NCI-H82 treated with DMSO at 0.1 percent for 48 hours (cell line): ENCODE measurements around the gene KCNMA1.

Experiments used
- DNase-seq: peaks from one replicate; lab custom pipeline; 2025; ENCODE audit not compliant: unreplicated experiment; lab: John Stamatoyannopoulos, UW

KCNMA1 gene

GRCh38 chr10:77012812-77013500, 624.7 kb downstream of the KCNMA1 start:
- DNase-seq: no peak

- no peak for DNase-seq
Observed at GRCh38 chr10:77011874-77012811, 625.5 kb downstream of the KCNMA1 start.

DNA sequence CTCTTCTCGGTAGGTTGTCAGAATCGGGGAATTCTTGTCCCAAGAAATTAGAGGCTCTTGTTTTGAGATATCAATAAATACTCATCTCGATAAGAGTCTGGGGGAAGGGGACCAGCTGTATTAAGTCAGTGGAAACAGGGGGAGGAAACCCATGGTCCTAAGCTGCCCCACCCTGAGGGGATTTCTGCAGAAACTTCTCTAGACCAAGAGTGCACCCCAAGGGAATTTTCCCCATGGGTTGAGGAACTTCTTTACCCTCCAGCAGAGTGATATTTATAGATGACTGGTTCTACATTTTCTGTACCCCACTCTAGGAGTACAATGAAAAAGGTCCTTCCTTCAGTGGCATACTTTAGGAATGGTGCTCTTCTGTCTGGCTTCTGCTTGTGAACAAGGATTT, 627.2 kb downstream of the KCNMA1 start:
- DNase-seq: no peak

DNA sequence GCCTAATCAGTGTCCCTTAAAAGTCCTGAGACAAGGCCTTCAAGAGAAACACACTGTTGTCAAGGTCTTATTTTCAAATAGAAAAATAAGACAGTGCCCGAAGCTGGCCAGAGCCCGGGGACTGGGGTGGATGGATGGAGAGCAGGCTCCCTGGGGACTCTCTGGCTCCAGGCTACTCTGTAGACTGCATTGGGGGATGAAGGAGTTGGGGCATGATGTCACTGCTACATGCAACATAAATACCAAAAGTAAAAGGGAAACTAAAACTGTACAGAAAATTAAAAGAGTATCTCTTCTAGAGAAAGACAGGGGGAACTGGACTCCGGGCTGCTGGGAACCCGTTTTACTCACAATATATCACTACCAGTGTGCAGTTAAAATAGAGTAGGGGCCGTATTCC, 629.8 kb downstream of the KCNMA1 start:
- no peak for DNase-seq

- no peak for DNase-seq
Observed at GRCh38 chr10:77006836-77007511, 630.6 kb downstream of the KCNMA1 start.

GRCh38 chr10:77005871-77006270, 631.7 kb downstream of the KCNMA1 start:
- no peak for DNase-seq

GRCh38 chr10:77004917-77005564, 632.6 kb downstream of the KCNMA1 start:
- peak; percentile 19 for DNase-seq

GRCh38 chr10:77002872-77003271, 634.7 kb downstream of the KCNMA1 start:
- no peak for DNase-seq

- no peak for DNase-seq
Observed at GRCh38 chr10:77001206-77001605, 636.4 kb downstream of the KCNMA1 start.

GRCh38 chr10:76998451-76998850, 639.2 kb downstream of the KCNMA1 start:
- DNase-seq: no peak

DNA sequence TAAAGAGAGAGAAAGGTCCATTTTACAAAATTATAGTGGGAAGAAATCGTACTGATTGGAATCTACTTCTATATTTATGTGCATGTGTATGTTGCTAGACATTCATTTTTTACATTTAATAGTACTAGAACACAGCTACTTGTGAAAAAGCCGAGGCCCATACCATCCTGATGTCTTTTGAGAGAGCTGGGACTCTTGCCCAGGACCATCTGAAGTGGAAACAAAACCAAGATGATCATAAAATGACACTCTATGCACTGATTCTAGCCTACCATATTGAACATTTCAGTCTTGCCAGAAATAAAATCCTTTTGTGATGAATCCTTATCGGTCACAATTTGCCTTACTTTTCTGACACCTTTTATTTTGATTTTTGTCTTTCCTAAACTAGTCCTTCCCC, 640.0 kb downstream of the KCNMA1 start:
- no peak for DNase-seq

DNA sequence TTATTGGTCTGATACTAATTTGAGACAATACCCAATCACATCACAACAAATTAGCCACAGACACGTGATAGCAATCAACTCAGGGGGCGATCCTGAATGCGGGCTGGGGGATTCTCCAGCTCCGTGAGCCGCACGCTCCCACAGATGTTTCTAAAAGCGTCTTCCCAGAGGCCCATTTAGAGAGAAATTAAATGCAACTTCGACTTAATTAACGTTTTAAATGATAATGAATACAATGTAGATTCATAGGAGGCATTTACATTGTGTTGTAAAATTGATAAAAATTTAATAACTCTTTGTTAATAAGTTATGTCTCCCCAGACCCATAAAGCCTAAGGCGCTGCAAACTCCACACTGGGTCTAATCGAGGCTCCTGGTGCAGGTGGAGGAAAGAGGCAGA, 642.6 kb downstream of the KCNMA1 start:
- no peak for DNase-seq

DNA sequence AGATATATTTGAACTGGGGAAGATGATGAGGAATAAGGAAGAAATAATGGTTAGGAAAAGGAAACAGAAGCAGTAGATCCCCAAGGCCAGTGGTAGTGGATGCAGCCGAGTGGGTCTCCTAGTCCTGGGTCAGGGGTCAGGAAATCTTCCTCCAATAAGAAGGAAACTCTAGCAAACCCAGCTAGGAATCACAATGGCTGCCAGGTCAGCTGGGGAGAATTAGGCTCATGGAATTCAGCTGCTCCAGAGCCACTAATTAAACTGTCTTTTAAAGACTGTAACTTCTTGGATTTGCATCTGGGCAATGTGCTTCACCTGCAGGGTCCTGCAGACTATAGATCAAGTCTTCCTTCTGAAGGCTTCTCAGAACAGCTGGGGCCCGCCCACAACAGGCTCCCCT, 644.4 kb downstream of the KCNMA1 start:
- no peak for DNase-seq

DNA sequence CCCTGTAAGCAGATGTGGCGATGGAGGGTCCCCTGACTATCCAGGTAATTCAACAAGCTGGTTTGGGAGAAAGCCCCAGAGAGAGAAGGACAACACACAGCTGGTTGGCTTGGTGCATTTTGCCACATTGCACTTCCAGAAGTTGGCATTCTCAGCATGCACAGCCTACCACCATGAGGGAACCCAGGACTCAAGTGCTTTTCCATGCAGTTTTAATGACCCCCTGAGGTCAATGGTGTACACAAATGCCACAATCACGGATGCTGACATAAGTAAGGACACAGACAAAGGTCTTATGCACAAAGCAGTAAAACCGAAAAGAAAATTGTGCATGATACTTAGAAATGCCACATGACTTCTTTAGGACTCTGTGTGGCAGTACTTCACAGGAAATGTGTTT, 645.1 kb downstream of the KCNMA1 start:
- no peak for DNase-seq

DNA sequence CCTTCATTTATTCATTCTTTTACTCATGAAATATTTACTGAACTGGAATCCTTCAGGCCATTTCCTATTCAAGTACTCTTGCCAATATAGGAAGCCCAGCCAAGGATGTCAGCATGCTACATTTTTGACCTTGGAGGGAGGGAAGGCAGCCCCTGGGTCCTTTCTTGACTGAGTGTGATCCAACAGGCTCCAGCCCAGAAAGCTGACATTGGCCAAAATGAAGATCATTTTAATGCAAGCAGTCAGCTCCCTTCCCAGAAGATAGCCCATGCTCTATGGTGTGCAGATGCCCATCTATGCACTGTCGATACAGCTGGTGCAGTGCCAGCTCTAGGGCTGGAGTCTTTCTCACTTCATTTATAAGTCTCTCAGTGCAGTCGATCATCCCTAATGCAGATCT, 646.0 kb downstream of the KCNMA1 start:
- DNase-seq: no peak

- DNase-seq: no peak
Observed at GRCh38 chr10:76990561-76990960, 647.0 kb downstream of the KCNMA1 start.

- peak; percentile 54 for DNase-seq
Observed at GRCh38 chr10:76984559-76985443, 652.8 kb downstream of the KCNMA1 start.

- no peak for DNase-seq
Observed at GRCh38 chr10:76983624-76984023, 654.0 kb downstream of the KCNMA1 start.

DNA sequence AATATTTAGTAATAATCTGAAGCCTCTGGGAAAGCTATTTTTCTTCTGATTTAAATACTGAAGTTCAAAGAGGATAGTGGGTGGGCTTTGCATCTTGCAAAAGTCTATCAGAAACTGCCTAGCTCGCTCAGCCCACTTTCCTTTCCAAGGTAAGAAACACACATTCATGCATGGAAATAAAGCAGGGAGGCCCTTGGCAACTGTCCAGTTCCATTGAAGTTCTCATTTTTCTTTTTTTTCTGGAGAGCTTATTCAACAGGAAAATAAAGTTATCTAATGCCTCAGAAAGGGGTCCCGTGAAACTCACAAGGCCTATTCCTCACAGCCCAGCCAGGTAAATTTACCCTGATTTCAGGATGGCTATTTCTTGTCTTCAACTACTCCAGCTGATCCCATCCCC, 654.9 kb downstream of the KCNMA1 start:
- no peak for DNase-seq

GRCh38 chr10:76981251-76981650, 656.4 kb downstream of the KCNMA1 start:
- no peak for DNase-seq
